HepG2 (cell line): Measurements from ENCODE around the gene SYNJ2. TPM values are rescaled to one million over a fixed set of nuclear protein-coding genes. Genes with fewer than 3 reads are reported as not detected.

Experiments used
- ARNT2 ChIP-seq: sonication (generic); formaldehyde crosslinking; IDR thresholded peaks from 2 replicates; pipeline ENCODE4 v1.8.0; 2022; ENCODE audit warnings: mild to moderate bottlenecking, low read depth, missing genetic modification reagents, moderate library complexity
- ATF1 ChIP-seq: IDR thresholded peaks from 2 replicates; pipeline ENCODE4 v1.6.1; 2016; ENCODE audit warnings: mild to moderate bottlenecking, control low read depth
- CBX5 ChIP-seq: sonication (generic); formaldehyde crosslinking; IDR thresholded peaks from 2 replicates; pipeline ENCODE4 v1.4.0; 2020; ENCODE audit warnings: missing genetic modification reagents, borderline replicate concordance
- HNF4A ChIP-seq: sonication (generic); formaldehyde crosslinking; IDR thresholded peaks from 2 replicates; pipeline ENCODE4 v1.4.0; 2020; ENCODE audit warnings: missing genetic modification reagents
- KDM5B ChIP-seq: sonication (generic); formaldehyde crosslinking; IDR thresholded peaks from 2 replicates; pipeline ENCODE4 v1.4.0; 2020; ENCODE audit warnings: missing genetic modification reagents, mild to moderate bottlenecking, borderline replicate concordance
- MEF2D ChIP-seq: sonication (generic); formaldehyde crosslinking; IDR thresholded peaks from 2 replicates; pipeline ENCODE4 v1.5.1; 2020; ENCODE audit warnings: mild to moderate bottlenecking, missing genetic modification reagents
- PAWR ChIP-seq: sonication (generic); formaldehyde crosslinking; IDR thresholded peaks from 2 replicates; pipeline ENCODE4 v1.4.0; 2020; ENCODE audit warnings: missing genetic modification reagents, mild to moderate bottlenecking, borderline replicate concordance
- PPARG ChIP-seq: conservative IDR thresholded peaks from 2 replicates; pipeline ENCODE4 v1.6.1; 2016; ENCODE audit warnings: missing biosample characterization, missing genetic modification reagents
- TOE1 ChIP-seq: sonication (generic); formaldehyde crosslinking; IDR thresholded peaks from 2 replicates; pipeline ENCODE4 v1.4.0; 2020; ENCODE audit warnings: mild to moderate bottlenecking, missing genetic modification reagents
- ZBTB39 ChIP-seq: sonication (generic); formaldehyde crosslinking; IDR thresholded peaks from 2 replicates; pipeline ENCODE4 v1.5.0; 2020; ENCODE audit warnings: missing genetic modification reagents
- ZBTB42 ChIP-seq: sonication (generic); formaldehyde crosslinking; IDR thresholded peaks from 2 replicates; pipeline ENCODE4 v1.5.0; 2020; ENCODE audit warnings: mild to moderate bottlenecking, missing genetic modification reagents
- ZFP82 ChIP-seq: sonication (generic); formaldehyde crosslinking; IDR thresholded peaks from 2 replicates; pipeline ENCODE4 v1.5.1; 2020; ENCODE audit warnings: mild to moderate bottlenecking, missing genetic modification reagents, borderline replicate concordance
- ZNF264 ChIP-seq: sonication (generic); formaldehyde crosslinking; IDR thresholded peaks from 2 replicates; pipeline ENCODE4 v1.4.0; 2020; ENCODE audit warnings: missing genetic modification reagents
- ZNF414 ChIP-seq: sonication (generic); formaldehyde crosslinking; IDR thresholded peaks from 2 replicates; pipeline ENCODE4 v1.5.0; 2020; ENCODE audit warnings: missing genetic modification reagents
- ZNF577 ChIP-seq: sonication (generic); formaldehyde crosslinking; IDR thresholded peaks from 2 replicates; pipeline ENCODE4 v1.4.0; 2020; ENCODE audit warnings: mild to moderate bottlenecking, low read depth, missing genetic modification reagents, borderline replicate concordance
- ZNF709 ChIP-seq: sonication (generic); formaldehyde crosslinking; IDR thresholded peaks from 2 replicates; pipeline ENCODE4 v1.5.0; 2020; ENCODE audit warnings: mild to moderate bottlenecking, missing genetic modification reagents
- ZUFSP ChIP-seq: sonication (generic); formaldehyde crosslinking; IDR thresholded peaks from 2 replicates; pipeline ENCODE4 v1.9.0; 2021; ENCODE audit warnings: missing genetic modification reagents, mild to moderate bottlenecking, borderline replicate concordance
- polyA plus RNA-seq, 8 experiments: library from polyadenylated mRNA; depleted of rRNA in 3 of 8; stranded (reverse) in 7 of 8; unstranded in 1 of 8; fragments of >200 nt; fragmentation: Illumina TruSeq in 4 of 8; extraction: Trizol in 4 of 8; gene quantifications; 2 replicates each; pipeline versions ENCODE4 v1.2.1 to v1.2.3, GENCODE V29; 2011 to 2016; ENCODE audit warnings: low read depth in 4 of 8, missing spikeins in 1 of 8, mixed read lengths in 1 of 8; ENCODE audit not compliant: insufficient read depth in 1 of 8
- total RNA-seq, 5 experiments: library from RNA; depleted of rRNA; stranded (reverse); fragments of >200 nt; fragmentation: Illumina TruSeq; extraction: Trizol; gene quantifications; 2 replicates each; pipeline ENCODE4 v1.2.3, GENCODE V29; 2016; ENCODE audit warnings: low read depth in 1 of 5
- TF ChIP-seq, protein P1 (sequence below): sonication (generic); formaldehyde crosslinking; IDR thresholded peaks from 2 replicates; pipeline ENCODE4 v1.4.0; 2020; ENCODE audit warnings: missing genetic modification reagents; ENCODE audit errors: not compliant biosample characterization
- TF ChIP-seq, protein P2 (sequence below): sonication (generic); formaldehyde crosslinking; IDR thresholded peaks from 2 replicates; pipeline ENCODE4 v1.5.0; 2020; ENCODE audit warnings: missing genetic modification reagents, mild to moderate bottlenecking, borderline replicate concordance
- TF ChIP-seq, protein P3 (sequence below): sonication (generic); formaldehyde crosslinking; IDR thresholded peaks from 2 replicates; pipeline ENCODE4 v1.5.1; 2020; ENCODE audit warnings: mild to moderate bottlenecking, missing genetic modification reagents, borderline replicate concordance

The SYNJ2 gene
- total and polyA plus RNA-seq, 2 of the 13 experiments (the other 11 are each of a cell fraction or from before 2014, with no cell fraction given): 39.1 to 57.6 TPM

DNA sequence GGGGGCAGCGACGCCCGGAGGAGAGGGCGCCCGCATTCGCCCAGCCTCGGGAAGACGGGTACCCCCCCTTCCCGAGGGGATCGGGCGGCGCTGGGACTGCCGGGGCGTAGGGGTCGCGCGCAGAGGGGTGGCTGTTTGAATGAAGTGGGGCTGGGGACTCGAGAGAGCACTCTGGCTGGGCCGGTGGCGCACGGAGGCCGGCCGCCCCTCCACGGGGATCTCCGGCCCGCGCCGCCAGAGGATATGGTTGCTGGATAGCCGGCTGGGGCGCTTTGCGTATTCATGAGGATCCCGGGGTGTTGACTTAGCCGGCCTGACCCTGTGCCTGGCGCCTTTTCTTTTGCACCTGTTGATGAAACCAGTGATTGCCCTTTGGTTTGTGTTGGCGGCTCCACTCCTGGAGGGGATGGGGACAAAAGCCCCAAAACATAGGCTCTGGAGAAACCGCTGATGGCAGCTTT lies 469 bp downstream of the SYNJ2 start (continued):
- TF ChIP-seq, protein P1, sequence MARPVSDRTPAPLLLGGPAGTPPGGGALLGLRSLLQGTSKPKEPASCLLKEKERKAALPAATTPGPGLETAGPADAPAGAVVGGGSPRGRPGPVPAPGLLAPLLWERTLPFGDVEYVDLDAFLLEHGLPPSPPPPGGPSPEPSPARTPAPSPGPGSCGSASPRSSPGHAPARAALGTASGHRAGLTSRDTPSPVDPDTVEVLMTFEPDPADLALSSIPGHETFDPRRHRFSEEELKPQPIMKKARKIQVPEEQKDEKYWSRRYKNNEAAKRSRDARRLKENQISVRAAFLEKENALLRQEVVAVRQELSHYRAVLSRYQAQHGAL (CRISPR knock-in tag): no peak
- TF ChIP-seq ARNT2 (CRISPR knock-in tag) (no peak; the same call in 1 of the 2 replicates), ZNF709 (CRISPR knock-in tag) (no peak; the same call in 1 of the 2 replicates), ZNF414 (CRISPR knock-in tag) (peak; percentile 95; the same call in 1 of the 2 replicates), KDM5B (no peak; the same call in none of the 2 replicates), ZBTB42 (CRISPR knock-in tag) (no peak), TOE1 (CRISPR knock-in tag) (no peak), MEF2D (no peak), HNF4A (CRISPR knock-in tag) (no peak; the same call in 1 of the 2 replicates), ZUFSP (no peak), CBX5 (no peak), ZNF577 (CRISPR knock-in tag) (peak; percentile 33; the same call in 1 of the 2 replicates), ZNF264 (CRISPR knock-in tag) (no peak; the same call in 1 of the 2 replicates), ZBTB39 (CRISPR knock-in tag) (peak; percentile 82), ZFP82 (no peak), ATF1 (CRISPR knock-in tag) (no peak), PAWR (no peak), PPARG (no peak)
- TF ChIP-seq, protein P2, sequence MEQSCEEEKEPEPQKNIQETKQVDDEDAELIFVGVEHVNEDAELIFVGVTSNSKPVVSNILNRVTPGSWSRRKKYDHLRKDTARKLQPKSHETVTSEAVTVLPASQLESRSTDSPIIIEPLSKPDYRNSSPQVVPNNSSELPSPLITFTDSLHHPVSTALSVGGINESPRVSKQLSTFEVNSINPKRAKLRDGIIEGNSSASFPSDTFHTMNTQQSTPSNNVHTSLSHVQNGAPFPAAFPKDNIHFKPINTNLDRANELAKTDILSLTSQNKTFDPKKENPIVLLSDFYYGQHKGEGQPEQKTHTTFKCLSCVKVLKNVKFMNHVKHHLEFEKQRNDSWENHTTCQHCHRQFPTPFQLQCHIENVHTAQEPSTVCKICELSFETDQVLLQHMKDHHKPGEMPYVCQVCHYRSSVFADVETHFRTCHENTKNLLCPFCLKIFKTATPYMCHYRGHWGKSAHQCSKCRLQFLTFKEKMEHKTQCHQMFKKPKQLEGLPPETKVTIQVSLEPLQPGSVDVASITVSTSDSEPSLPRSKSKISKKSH (CRISPR knock-in tag): no peak
- TF ChIP-seq, protein P3, sequence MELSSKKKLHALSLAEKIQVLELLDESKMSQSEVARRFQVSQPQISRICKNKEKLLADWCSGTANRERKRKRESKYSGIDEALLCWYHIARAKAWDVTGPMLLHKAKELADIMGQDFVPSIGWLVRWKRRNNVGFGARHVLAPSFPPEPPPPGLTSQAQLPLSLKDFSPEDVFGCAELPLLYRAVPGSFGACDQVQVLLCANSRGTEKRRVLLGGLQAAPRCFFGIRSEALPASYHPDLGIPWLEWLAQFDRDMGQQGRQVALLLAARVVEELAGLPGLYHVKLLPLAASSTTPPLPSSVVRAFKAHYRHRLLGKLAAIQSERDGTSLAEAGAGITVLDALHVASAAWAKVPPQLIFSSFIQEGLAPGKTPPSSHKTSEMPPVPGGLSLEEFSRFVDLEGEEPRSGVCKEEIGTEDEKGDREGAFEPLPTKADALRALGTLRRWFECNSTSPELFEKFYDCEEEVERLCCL: no peak
